ENCODE data around the gene PRDX1. TPM values are rescaled to one million over a fixed set of nuclear protein-coding genes. Genes with fewer than 3 reads are reported as not detected.

Gene PRDX1
- total and polyA plus RNA-seq, 2 of the 8 experiments (the other 6 are each of a cell fraction or from before 2014, with no cell fraction given) = 1,165 to 1,418 TPM

GRCh38 chr1:45542591-45542990 is 20.9 kb upstream of the PRDX1 start:
- no peak for FAIRE-seq
- POLR2A ChIA-PET (ENCODE audit: partially characterized antibody) = interaction anchor here (0.6 to 35.7 kb wide), 6 partner anchors 8 to 42 kb away, joined by 3 to 741 read pairs (median 5); partner anchors contain the start of genes AKR1A1, NASP and PRDX1
- TF ChIP-seq JUN (IDR thresholded peaks at IDR 0.05; ENCODE audit: low read depth, low read length) (no peak), TAF1 (IDR thresholded peaks at IDR 0.05; ENCODE audit: low read depth, low read length) (no peak), TCF12 (IDR thresholded peaks at IDR 0.05; ENCODE audit: low read depth, low read length) (no peak), E2F6 (IDR thresholded peaks at IDR 0.05) (no peak), CREB1 (IDR thresholded peaks at IDR 0.05) (no peak), SIRT6 (IDR thresholded peaks at IDR 0.05; ENCODE audit: low read length) (no peak), BCL11A (IDR thresholded peaks at IDR 0.05; ENCODE audit: low read depth in 2 of 2, low read length in 2 of 2) (no peak), PHF8 (conservative IDR thresholded peaks at IDR 0.05; ENCODE audit: low read depth, low read length) (no peak), JUND (IDR thresholded peaks at IDR 0.05; ENCODE audit: low read length) (no peak), RNF2 (IDR thresholded peaks at IDR 0.05; ENCODE audit: borderline replicate concordance, low read depth, low read length, missing control alignments, poor library complexity, severe bottlenecking) (no peak), CBX5 (IDR thresholded peaks at IDR 0.05; ENCODE audit: low read depth, low read length) (no peak), RAD21 (IDR thresholded peaks at IDR 0.05 in 1 of 2, conservative IDR thresholded peaks at IDR 0.05 in 1 of 2; ENCODE audit: low read depth in 2 of 2, low read length in 2 of 2) (no peak), SIX5 (IDR thresholded peaks at IDR 0.05; ENCODE audit: low read depth, low read length) (no peak)

More at GRCh38 chr1:45542591-45542990, 20.9 kb upstream of the PRDX1 start:
- Histone ChIP-seq H4K5ac (ENCODE audit: insufficient read length, low read depth, low read length) (peak overlapping the region; percentile 15), H3K4me3 (ENCODE audit: extremely low read depth in 1 of 4, insufficient read depth in 2 of 4, low read depth in 3 of 4, low read length in 4 of 4) (no peak overlapping the region), H3K36me3 (ENCODE audit: control insufficient read depth in 2 of 4, insufficient read depth in 4 of 4, low read length in 3 of 4) (no peaks in the 10 kb centered on the region), H3K4me1 (replicated peaks in 1 of 4; ENCODE audit: control insufficient read depth in 3 of 4, insufficient read depth in 4 of 4, low read length in 3 of 4) (peaks cover 0 to 5% (median 2%) of the 10 kb centered on the region in 4 experiments; a peak in 4 of 7 replicates), H2BK5ac (ENCODE audit: low read depth, low read length) (no peak overlapping the region), H3K18ac (ENCODE audit: extremely low read depth, low read length) (no peak overlapping the region), H3K4ac (replicated peaks; ENCODE audit: insufficient read length, low read depth, low read length) (no peak overlapping the region), H3K56ac (replicated peaks; ENCODE audit: insufficient read length, low read depth, low read length) (no peak overlapping the region), H2BK15ac (ENCODE audit: low read length) (0 out of 2 replicates have a peak overlapping the region, but pooled peaks have one; percentile 19), H2AFZ (ENCODE audit: low read length) (no peak overlapping the region), H3K9me3 (ENCODE audit: insufficient read depth in 2 of 2, low read depth in 1 of 2, low read length in 1 of 2) (no peaks in the 10 kb centered on the region), H3K79me1 (ENCODE audit: low read depth, low read length) (no peaks in the 10 kb centered on the region), H3K27ac (ENCODE audit: low read depth, low read length) (no peak overlapping the region), H3K27me3 (replicated peaks in 1 of 4; ENCODE audit: control insufficient read depth in 3 of 4, extremely low read depth in 1 of 4, insufficient read depth in 3 of 4, low read length in 3 of 4) (no peaks in the 10 kb centered on the region), H3K79me2 (ENCODE audit: control insufficient read depth in 1 of 2, insufficient read depth in 2 of 2, low read length in 2 of 2) (no peaks in the 10 kb centered on the region), H3K4me2 (ENCODE audit: insufficient read depth in 1 of 2, low read depth in 2 of 2, low read length in 2 of 2) (no peak overlapping the region), H3K23me2 (ENCODE audit: low read depth, low read length) (no peaks in the 10 kb centered on the region), H2AK5ac (ENCODE audit: low read depth, low read length) (no peak overlapping the region), H4K8ac (ENCODE audit: extremely low read depth, insufficient read depth, low read length) (no peak overlapping the region), H4K20me1 (replicated peaks in 1 of 2; ENCODE audit: control insufficient read depth in 1 of 2, insufficient read depth in 2 of 2, low read length in 2 of 2) (no peaks in the 10 kb centered on the region), H3K9ac (replicated peaks in 1 of 4; ENCODE audit: extremely low read depth in 1 of 4, low read depth in 3 of 4, low read length in 3 of 4) (no peak overlapping the region), H3K14ac (ENCODE audit: insufficient read length) (no peak overlapping the region), H2BK120ac (replicated peaks; ENCODE audit: low read depth, low read length) (no peak overlapping the region), H3K23ac (ENCODE audit: insufficient read length) (no peak overlapping the region), H2BK12ac (ENCODE audit: low read depth, low read length) (no peak overlapping the region), H4K91ac (replicated peaks; ENCODE audit: insufficient read length, low read length) (no peak overlapping the region), H2BK20ac (ENCODE audit: low read length) (no peak overlapping the region)
- CTCF ChIA-PET (ENCODE audit: partially characterized antibody) = interaction anchor here (1.1 to 1.2 kb wide), 2 partner anchors 25 to 27 kb away, joined by 3 read pairs; no protein-coding TSS in a partner anchor
- no peak for DNase-seq (ENCODE audit: low read depth in 1 of 2, low spot score in 2 of 2)
- 89% methylated on average over 4 of the region's 4 CpGs; no CpG with 5 or more reads in 1 of the 2 experiments for WGBS, 2 experiments (ENCODE audit: extremely low coverage in 1 of 2, insufficient coverage in 1 of 2, insufficient read length in 1 of 2, insufficient replicate concordance in 2 of 2, low coverage in 1 of 2, low lambda C conversion rate in 2 of 2, missing lambda C conversion rate in 1 of 2)

Data from H1 (cell line).